Measurements from ENCODE around the gene ZNF766.
"Not testable (repeated sequence)": the region's sequence is repeated elsewhere in the genome, so short reads cannot be mapped to it uniquely, and the experiment has no call there.

Gene ZNF766

GRCh38 chr19:52231154-52231910 is 38.1 kb upstream of the ZNF766 start:
- peaks cover 17 to 26% of the 10 kb centered on the region in 2 donors for H3K36me3 ChIP-seq (ENCODE audit: control insufficient read depth in 2 of 2, insufficient read depth in 2 of 2, low read length in 2 of 2)
- no peak overlapping the region for H3K9ac ChIP-seq (ENCODE audit: low read depth in 1 of 2, low read length in 2 of 2)
- H3K9me3 ChIP-seq (ENCODE audit: control insufficient read depth in 2 of 2, low read length in 2 of 2), result no peaks in the 10 kb centered on the region
- H3K27ac ChIP-seq (ENCODE audit: low read depth in 2 of 2, low read length in 2 of 2), result no peak overlapping the region
- H3K4me1 ChIP-seq (ENCODE audit: control insufficient read depth in 2 of 2, insufficient read depth in 2 of 2, low read length in 2 of 2), result no peaks in the 10 kb centered on the region
- no peak overlapping the region for H3K4me3 ChIP-seq (ENCODE audit: low read length in 2 of 2)
- no peaks in the 10 kb centered on the region for H3K27me3 ChIP-seq (ENCODE audit: control insufficient read depth in 2 of 2, insufficient read depth in 2 of 2, low read length in 2 of 2)

GRCh38 chr19:52234406-52234805 is 35.0 kb upstream of the ZNF766 start:
- Histone ChIP-seq H3K27me3 (ENCODE audit: control insufficient read depth in 2 of 2, insufficient read depth in 2 of 2, low read length in 2 of 2) (no peaks in the 10 kb centered on the region), H3K27ac (ENCODE audit: low read depth in 2 of 2, low read length in 2 of 2) (no peak overlapping the region), H3K9me3 (ENCODE audit: control insufficient read depth in 2 of 2, low read length in 2 of 2) (no peaks in the 10 kb centered on the region), H3K9ac (ENCODE audit: low read depth in 1 of 2, low read length in 2 of 2) (no peak overlapping the region), H3K36me3 (ENCODE audit: control insufficient read depth in 2 of 2, insufficient read depth in 2 of 2, low read length in 2 of 2) (no peaks in the 10 kb centered on the region), H3K4me3 (ENCODE audit: low read length in 2 of 2) (no peak overlapping the region), H3K4me1 (ENCODE audit: control insufficient read depth in 2 of 2, insufficient read depth in 2 of 2, low read length in 2 of 2) (no peaks in the 10 kb centered on the region)

GRCh38 chr19:52237197-52237596 is 32.2 kb upstream of the ZNF766 start:
- H3K27ac ChIP-seq (ENCODE audit: low read depth in 2 of 2, low read length in 2 of 2), result no peak overlapping the region
- H3K4me1 ChIP-seq (ENCODE audit: control insufficient read depth in 2 of 2, insufficient read depth in 2 of 2, low read length in 2 of 2), result no peaks in the 10 kb centered on the region
- H3K27me3 ChIP-seq (ENCODE audit: control insufficient read depth in 2 of 2, insufficient read depth in 2 of 2, low read length in 2 of 2), result no peaks in the 10 kb centered on the region
- no peak overlapping the region for H3K9ac ChIP-seq (ENCODE audit: low read depth in 1 of 2, low read length in 2 of 2)
- no peaks in the 10 kb centered on the region for H3K9me3 ChIP-seq (ENCODE audit: control insufficient read depth in 2 of 2, low read length in 2 of 2)
- H3K36me3 ChIP-seq (ENCODE audit: control insufficient read depth in 2 of 2, insufficient read depth in 2 of 2, low read length in 2 of 2), result no peaks in the 10 kb centered on the region
- no peak overlapping the region for H3K4me3 ChIP-seq (ENCODE audit: low read length in 2 of 2)

- no peaks in the 10 kb centered on the region for H3K9me3 ChIP-seq (ENCODE audit: control insufficient read depth in 2 of 2, low read length in 2 of 2)
- no peak overlapping the region for H3K4me3 ChIP-seq (ENCODE audit: low read length in 2 of 2)
- no peak overlapping the region for H3K9ac ChIP-seq (ENCODE audit: low read depth in 1 of 2, low read length in 2 of 2)
- H3K4me1 ChIP-seq (ENCODE audit: control insufficient read depth in 2 of 2, insufficient read depth in 2 of 2, low read length in 2 of 2), result no peaks in the 10 kb centered on the region
- H3K36me3 ChIP-seq (ENCODE audit: control insufficient read depth in 2 of 2, insufficient read depth in 2 of 2, low read length in 2 of 2), result no peaks in the 10 kb centered on the region
- H3K27ac ChIP-seq (ENCODE audit: low read depth in 2 of 2, low read length in 2 of 2), result no peak overlapping the region
- H3K27me3 ChIP-seq (ENCODE audit: control insufficient read depth in 2 of 2, insufficient read depth in 2 of 2, low read length in 2 of 2), result no peaks in the 10 kb centered on the region
Observed at GRCh38 chr19:52237771-52238400, 31.5 kb upstream of the ZNF766 start.

- Histone ChIP-seq H3K27me3 (ENCODE audit: control insufficient read depth in 2 of 2, insufficient read depth in 2 of 2, low read length in 2 of 2) (no peaks in the 10 kb centered on the region), H3K27ac (ENCODE audit: low read depth in 2 of 2, low read length in 2 of 2) (no peak overlapping the region), H3K9me3 (ENCODE audit: control insufficient read depth in 2 of 2, low read length in 2 of 2) (no peaks in the 10 kb centered on the region), H3K4me3 (ENCODE audit: low read length in 2 of 2) (no peak overlapping the region), H3K36me3 (ENCODE audit: control insufficient read depth in 2 of 2, insufficient read depth in 2 of 2, low read length in 2 of 2) (no peaks in the 10 kb centered on the region), H3K9ac (ENCODE audit: low read depth in 1 of 2, low read length in 2 of 2) (no peak overlapping the region), H3K4me1 (ENCODE audit: control insufficient read depth in 2 of 2, insufficient read depth in 2 of 2, low read length in 2 of 2) (no peaks in the 10 kb centered on the region)
Observed at GRCh38 chr19:52244021-52244420, 25.4 kb upstream of the ZNF766 start.

GRCh38 chr19:52248241-52248640 is 21.1 kb upstream of the ZNF766 start:
- Histone ChIP-seq H3K9me3 (ENCODE audit: control insufficient read depth in 2 of 2, low read length in 2 of 2) (no peaks in the 10 kb centered on the region), H3K4me3 (ENCODE audit: low read length in 2 of 2) (no peak overlapping the region), H3K9ac (ENCODE audit: low read depth in 1 of 2, low read length in 2 of 2) (no peak overlapping the region), H3K27ac (ENCODE audit: low read depth in 2 of 2, low read length in 2 of 2) (no peak overlapping the region), H3K36me3 (ENCODE audit: control insufficient read depth in 2 of 2, insufficient read depth in 2 of 2, low read length in 2 of 2) (no peaks in the 10 kb centered on the region), H3K27me3 (ENCODE audit: control insufficient read depth in 2 of 2, insufficient read depth in 2 of 2, low read length in 2 of 2) (no peaks in the 10 kb centered on the region), H3K4me1 (ENCODE audit: control insufficient read depth in 2 of 2, insufficient read depth in 2 of 2, low read length in 2 of 2) (no peaks in the 10 kb centered on the region)

GRCh38 chr19:52258426-52258825 is 11.0 kb upstream of the ZNF766 start:
- H3K27me3 ChIP-seq (ENCODE audit: control insufficient read depth in 2 of 2, insufficient read depth in 2 of 2, low read length in 2 of 2), result no peaks in the 10 kb centered on the region
- H3K27ac ChIP-seq (ENCODE audit: low read depth in 2 of 2, low read length in 2 of 2), result no peak overlapping the region
- no peaks in the 10 kb centered on the region for H3K36me3 ChIP-seq (ENCODE audit: control insufficient read depth in 2 of 2, insufficient read depth in 2 of 2, low read length in 2 of 2)
- no peak overlapping the region for H3K4me3 ChIP-seq (ENCODE audit: low read length in 2 of 2)
- no peak overlapping the region for H3K9ac ChIP-seq (ENCODE audit: low read depth in 1 of 2, low read length in 2 of 2)
- no peaks in the 10 kb centered on the region for H3K4me1 ChIP-seq (ENCODE audit: control insufficient read depth in 2 of 2, insufficient read depth in 2 of 2, low read length in 2 of 2)
- no peaks in the 10 kb centered on the region for H3K9me3 ChIP-seq (ENCODE audit: control insufficient read depth in 2 of 2, low read length in 2 of 2)

GRCh38 chr19:52265556-52265955 is 3.8 kb upstream of the ZNF766 start:
- H3K9ac ChIP-seq (ENCODE audit: low read depth in 1 of 2, low read length in 2 of 2); H3K9me3 ChIP-seq (ENCODE audit: control insufficient read depth in 2 of 2, low read length in 2 of 2); H3K27ac ChIP-seq (ENCODE audit: low read depth in 2 of 2, low read length in 2 of 2); H3K4me3 ChIP-seq (ENCODE audit: low read length in 2 of 2); H3K4me1 ChIP-seq (ENCODE audit: control insufficient read depth in 2 of 2, insufficient read depth in 2 of 2, low read length in 2 of 2); H3K36me3 ChIP-seq (ENCODE audit: control insufficient read depth in 2 of 2, insufficient read depth in 2 of 2, low read length in 2 of 2); H3K27me3 ChIP-seq (ENCODE audit: control insufficient read depth in 2 of 2, insufficient read depth in 2 of 2, low read length in 2 of 2): not testable (repeated sequence)

GRCh38 chr19:52270266-52270885 is 989 bp downstream of the ZNF766 start:
- H3K4me1 ChIP-seq (ENCODE audit: control insufficient read depth in 2 of 2, insufficient read depth in 2 of 2, low read length in 2 of 2), result peaks cover 0 to 9% of the 10 kb centered on the region in 2 donors
- H3K36me3 ChIP-seq (ENCODE audit: control insufficient read depth in 2 of 2, insufficient read depth in 2 of 2, low read length in 2 of 2), result peaks cover 15 to 16% of the 10 kb centered on the region in 2 donors
- H3K9me3 ChIP-seq (ENCODE audit: control insufficient read depth in 2 of 2, low read length in 2 of 2), result peaks cover 0 to 5% of the 10 kb centered on the region in 2 donors
- H3K27ac ChIP-seq (ENCODE audit: low read depth in 2 of 2, low read length in 2 of 2), result peak overlapping the region; percentile 98 to 99
- no peaks in the 10 kb centered on the region for H3K27me3 ChIP-seq (ENCODE audit: control insufficient read depth in 2 of 2, insufficient read depth in 2 of 2, low read length in 2 of 2)
- peak overlapping the region; percentile 95 to 96 for H3K4me3 ChIP-seq (ENCODE audit: low read length in 2 of 2)
- H3K9ac ChIP-seq (ENCODE audit: low read depth in 1 of 2, low read length in 2 of 2), result peak overlapping the region; percentile 99 to 100

GRCh38 chr19:52273301-52273700 is 3.9 kb downstream of the ZNF766 start:
- no peak overlapping the region for H3K9ac ChIP-seq (ENCODE audit: low read depth in 1 of 2, low read length in 2 of 2)
- no peaks in the 10 kb centered on the region for H3K27me3 ChIP-seq (ENCODE audit: control insufficient read depth in 2 of 2, insufficient read depth in 2 of 2, low read length in 2 of 2)
- no peak overlapping the region for H3K4me3 ChIP-seq (ENCODE audit: low read length in 2 of 2)
- peaks cover 0 to 7% of the 10 kb centered on the region in 2 donors for H3K9me3 ChIP-seq (ENCODE audit: control insufficient read depth in 2 of 2, low read length in 2 of 2)
- no peak overlapping the region for H3K27ac ChIP-seq (ENCODE audit: low read depth in 2 of 2, low read length in 2 of 2)
- H3K36me3 ChIP-seq (ENCODE audit: control insufficient read depth in 2 of 2, insufficient read depth in 2 of 2, low read length in 2 of 2), result peaks cover 15 to 21% of the 10 kb centered on the region in 2 donors
- H3K4me1 ChIP-seq (ENCODE audit: control insufficient read depth in 2 of 2, insufficient read depth in 2 of 2, low read length in 2 of 2), result peaks cover 0 to 9% of the 10 kb centered on the region in 2 donors
